CD4-positive, alpha-beta T cell treated with Interleukin-17A for 4 hours (primary cell): ENCODE data around the gene PRKAG2.

Source experiments
- DNase-seq: peaks from one replicate; pipeline ENCODE4 v3.0.0-alpha.2; 2020; ENCODE audit warnings: mixed read lengths

Gene PRKAG2

DNA sequence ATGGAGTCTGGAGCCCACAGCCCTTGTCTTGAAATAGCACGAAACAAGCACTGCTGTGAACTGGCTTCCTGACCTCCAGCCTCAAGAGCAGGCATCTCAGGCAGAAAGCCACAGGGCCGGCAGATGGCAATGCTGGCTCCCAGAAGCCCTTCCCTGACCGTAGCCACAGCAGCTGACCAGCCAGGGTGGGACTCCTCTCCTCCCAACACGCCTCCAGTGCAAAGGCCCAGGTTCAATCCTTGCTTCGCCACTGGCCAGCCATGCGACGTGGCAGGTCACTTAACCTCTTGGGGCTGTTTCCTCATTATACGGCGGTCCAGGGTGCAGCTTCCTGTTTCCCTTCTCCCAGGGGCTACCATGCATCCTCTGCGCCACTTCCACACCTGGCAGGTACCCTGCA, 12.8 kb downstream of the PRKAG2 start:
- DNase-seq: no peak

DNA sequence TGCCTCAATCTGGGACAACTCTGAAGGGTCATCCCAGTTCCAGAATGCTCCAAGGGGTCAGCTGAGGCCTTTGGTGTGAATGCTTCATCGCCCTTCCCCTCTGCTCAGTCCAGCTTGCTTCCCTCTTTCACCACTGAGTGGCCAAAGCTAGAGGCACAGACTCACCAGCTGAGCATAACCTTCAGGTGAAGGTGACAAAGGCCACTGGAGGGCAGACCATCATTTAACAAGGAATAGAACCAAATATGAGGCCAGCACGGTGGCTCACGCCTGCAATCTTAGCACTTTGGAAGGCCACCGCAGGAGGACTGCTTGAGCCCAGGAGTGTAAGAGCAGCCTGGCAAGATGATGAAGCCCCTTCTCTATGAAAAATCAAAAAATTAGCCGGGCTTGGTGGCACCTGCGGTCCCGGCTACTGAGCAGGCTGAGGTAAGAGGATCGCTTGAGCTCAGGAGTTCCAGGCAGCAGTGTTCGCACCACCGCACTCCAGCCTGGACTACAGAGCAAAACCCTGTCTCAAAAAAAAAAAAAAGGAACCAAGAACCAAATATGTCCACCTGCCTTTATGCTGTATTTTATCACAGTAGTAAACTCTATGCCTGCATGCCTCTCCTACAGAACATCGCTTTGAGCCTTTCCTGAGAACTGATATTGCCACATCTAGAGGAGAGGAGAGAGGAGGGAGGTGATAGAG, 13.4 kb downstream of the PRKAG2 start:
- DNase-seq: peak; percentile 27

DNA sequence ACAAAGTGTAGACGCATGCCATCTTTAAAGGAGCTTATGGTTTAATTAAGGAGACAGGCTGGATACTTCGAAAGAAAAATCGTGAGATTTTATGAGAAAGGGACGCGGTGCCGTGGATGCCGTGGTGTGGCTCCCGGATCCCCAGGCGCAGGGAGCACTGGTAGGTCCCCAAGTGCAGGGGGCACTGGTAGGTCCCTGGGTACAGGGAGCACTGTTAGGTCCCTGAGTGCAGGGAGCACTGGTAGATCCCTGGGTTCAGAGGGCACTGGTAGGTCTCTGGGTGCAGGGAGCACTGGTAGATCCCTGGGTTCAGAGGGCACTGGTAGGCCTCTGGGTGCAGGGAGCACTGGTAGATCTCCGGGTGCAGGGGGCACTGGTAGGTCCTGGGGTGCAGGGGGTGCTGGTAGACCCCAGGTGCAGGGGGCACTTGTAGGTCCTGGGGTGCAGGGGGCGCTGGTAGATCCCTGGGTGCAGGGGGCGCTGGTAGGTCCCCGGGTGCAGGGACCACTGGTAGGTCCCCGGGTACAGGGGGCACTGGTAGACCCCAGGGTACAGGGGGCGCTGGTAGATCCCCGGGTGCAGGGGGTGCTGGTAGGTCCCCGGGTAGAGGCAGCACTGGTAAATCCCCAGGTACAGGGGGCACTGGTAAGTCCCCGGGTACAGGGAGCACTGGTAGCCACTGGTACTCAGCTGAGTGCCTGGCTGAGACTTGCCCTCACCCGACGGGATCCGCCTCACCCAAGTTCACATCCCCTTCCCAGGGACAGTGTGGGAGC, 14.1 kb downstream of the PRKAG2 start:
- no peak for DNase-seq

DNA sequence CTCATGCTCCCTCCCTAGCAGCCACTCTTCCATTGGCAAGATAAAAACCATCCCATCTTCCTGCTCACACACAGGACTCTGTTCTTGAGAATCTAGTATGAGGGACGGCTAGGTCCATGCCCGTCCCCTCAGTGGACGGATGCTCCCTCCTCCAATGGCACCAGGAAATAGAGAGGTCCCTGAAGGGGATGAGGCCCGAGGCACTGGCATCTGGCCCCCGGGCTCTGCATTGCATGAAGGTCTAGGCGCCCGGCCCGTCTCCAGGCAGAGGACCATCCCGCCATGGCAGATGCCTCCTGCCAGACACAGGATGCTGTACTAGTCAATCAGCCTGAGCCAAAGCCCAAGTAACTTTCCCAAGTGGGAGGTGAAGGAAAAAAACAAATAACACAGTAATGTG, 15.0 kb downstream of the PRKAG2 start:
- DNase-seq: no peak

DNA sequence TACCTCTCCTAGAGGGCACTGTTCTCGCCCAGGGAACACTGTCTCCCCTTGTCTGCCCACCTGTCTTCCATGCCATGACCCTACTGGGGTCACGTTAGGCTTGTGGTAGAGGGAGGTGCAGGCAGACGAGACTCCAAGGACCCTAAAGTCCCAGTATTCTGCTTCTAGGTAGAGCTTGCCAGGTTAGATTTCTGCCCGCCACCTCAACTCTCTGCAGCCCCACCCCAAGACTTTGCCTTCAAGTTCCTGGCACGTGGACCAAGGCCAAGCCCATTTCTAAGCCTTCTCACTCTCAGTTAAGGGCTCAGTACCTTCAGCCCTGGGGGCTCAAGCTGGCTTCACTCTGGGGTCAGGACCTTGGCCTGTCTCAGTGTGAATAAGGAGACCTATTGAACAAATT, 16.1 kb downstream of the PRKAG2 start:
- DNase-seq: no peak

DNA sequence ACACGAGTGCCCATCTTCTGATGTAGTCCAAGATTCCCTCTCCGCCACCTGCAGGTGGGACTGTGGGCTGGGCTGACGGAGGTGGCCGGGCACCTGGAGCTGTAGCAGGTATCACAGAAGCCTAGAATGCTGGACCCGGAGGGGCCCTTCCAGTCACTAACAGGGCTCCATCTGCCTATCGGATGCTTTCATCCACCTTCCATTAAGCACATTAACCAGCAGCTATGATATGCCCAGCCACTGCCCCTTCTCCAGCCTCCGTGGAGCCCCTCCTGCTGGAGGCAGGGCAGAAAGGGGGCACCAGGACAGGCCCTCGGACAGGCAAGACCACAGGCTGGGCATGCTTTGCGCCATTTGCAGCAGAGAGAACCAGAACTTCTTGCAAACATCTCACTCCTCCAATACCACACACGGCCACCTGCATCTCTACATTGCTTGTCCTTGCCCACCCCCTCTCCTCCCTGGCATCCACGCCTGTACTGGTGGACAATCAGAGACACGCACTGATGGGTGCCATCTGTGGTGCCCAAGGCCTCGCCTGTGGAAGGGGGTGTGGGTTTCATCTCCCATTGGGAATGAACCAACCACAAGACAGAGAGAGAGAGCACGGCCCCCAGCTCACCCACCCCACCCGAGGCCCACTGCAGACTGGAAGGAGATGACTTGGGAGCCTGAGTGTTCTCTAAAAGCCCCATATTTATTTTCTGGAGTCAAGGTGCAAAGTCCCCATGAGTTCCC, 16.8 kb downstream of the PRKAG2 start:
- no peak for DNase-seq

DNA sequence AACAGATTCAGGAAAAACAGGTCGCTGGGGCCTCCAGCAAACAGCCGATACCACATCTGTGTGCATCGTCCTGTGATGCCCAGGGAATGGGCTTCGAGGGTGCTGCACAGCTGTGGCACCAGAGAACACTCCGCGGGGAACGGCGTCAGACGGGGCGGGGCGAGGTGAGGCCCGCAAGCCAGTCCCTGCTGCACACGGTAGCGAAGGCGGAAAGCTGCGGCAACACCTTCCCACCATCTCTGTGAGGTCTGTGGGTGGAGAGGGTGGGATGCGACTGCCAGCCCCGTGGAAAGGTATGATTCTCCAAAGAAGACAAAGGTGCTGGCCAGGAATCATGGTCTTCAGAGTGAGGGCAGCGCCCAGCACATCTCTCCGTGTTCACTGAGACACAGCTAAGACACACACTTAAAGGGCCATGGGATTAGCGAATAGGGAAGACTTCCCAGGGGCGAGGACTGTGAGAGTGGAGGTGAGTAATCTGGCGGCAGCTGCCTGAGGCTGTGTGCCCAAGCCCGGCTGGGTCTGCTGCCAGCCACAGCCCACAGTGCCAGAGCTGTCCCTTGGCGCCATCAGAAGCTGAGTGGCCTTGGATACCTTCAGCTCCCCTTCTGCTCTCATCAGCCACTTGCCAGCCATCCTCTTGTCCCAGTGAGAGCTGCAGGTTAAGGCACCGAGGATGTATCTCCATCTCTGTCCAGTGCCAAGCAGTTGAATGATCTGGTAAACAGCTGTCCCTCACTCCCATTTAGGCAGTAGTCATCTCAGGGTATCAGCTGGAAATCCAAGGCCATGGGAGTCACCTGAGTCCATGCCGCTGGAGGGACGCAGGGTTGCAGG, 17.6 kb downstream of the PRKAG2 start:
- no peak for DNase-seq

DNA sequence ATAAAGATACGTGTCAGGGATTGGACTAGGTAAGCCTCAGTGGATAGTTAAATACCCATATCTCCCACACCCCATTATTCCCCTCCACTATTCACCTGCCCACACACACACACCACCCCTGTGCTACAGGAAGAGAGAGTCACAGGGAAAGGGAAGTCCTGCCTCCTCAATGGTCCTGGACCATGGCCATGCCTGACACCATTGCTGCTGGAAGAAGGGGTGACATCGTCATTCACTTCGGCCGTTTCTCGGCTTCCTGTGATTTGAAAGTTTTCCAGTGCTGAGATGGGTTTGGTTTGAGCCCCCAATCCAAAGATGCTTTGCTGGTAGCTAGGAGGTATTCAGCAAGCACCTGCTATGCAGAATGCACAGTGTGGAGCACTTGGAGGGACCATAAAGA, 18.5 kb downstream of the PRKAG2 start:
- no peak for DNase-seq

DNA sequence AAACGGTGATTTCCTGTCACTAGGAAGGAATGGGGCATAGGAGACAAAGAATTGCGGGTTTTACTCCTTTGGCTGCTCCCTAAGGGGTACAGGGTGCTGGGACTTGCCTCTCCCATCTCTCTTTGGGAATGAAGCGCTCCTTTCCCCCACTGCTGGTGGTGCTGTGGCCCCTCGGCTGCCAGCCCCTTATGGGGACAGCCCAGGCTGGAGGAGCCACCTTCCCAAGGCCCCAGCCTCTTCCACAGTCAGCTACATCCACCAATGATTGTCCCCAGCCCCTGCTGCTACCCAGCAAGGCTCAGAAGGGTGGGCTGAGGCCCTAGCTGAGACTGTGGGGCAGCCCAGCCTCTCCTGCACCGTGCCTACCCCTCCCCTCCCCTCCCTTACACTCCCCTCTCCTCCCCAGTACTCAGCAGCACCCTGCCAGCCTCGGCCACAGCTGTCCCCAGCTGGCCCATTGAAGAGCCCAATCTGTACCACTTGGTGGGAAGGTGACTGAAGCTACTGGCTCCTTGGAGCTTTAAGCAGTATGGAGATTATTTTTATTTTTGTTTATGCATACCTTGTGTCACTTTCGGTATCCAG, 19.0 kb downstream of the PRKAG2 start:
- DNase-seq: no peak

DNA sequence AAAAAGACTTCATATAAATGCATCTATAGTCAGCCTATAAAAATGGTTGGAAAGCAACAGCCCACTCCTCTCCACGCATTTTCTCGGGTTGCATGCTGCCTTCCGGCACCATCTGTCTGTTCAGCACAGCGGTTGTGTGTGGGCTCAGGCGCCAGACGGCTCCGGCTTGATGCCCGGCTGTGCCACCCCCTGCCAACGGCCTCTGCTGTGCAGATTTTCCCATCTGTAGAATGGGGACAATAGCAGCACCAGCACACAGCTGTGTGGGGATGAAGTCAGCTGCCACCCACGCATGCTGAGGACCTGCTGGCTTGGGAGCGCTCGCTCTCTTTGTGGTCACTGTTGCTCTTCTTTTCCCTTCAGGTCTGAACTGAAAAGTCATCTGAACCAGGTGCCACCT, 19.5 kb downstream of the PRKAG2 start:
- no peak for DNase-seq

DNA sequence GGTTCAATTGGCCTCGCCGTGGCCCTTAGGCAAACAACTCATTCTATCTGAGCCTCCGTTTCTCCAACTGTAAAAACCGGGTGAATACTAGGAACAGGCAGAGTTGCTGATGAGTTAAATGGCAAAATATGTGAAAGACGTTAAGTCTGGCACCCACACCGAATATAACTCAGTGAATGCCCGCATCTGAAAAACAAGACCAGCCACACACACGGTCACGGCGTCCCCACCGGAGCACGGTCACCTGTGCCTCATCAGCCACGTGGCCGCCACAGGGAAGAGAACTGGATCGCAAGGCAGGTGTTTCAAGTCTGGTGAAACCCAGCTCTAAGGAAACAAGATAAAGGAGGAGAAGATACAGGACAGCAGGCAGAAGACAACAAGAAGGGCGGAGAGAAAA, 20.4 kb downstream of the PRKAG2 start:
- no peak for DNase-seq

DNA sequence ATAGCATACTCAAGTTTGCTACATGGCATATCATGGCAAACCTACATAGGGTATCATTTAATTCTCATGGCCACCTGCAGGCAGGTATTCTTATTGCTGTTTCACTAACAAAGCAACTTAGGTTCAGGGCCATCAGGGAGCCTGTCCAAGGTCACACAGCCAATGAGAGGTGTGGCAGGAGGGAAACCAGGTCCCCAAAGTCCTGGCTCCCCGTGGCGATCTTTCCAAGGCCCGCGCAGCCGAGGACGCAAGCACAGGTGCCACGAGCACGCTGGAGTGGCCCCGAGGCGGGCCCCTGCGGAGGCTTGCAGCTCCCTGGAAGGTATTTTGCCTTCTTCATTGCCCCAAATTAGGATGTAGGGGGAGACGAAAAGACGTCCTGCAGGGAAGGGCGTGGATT, 20.8 kb downstream of the PRKAG2 start:
- no peak for DNase-seq

DNA sequence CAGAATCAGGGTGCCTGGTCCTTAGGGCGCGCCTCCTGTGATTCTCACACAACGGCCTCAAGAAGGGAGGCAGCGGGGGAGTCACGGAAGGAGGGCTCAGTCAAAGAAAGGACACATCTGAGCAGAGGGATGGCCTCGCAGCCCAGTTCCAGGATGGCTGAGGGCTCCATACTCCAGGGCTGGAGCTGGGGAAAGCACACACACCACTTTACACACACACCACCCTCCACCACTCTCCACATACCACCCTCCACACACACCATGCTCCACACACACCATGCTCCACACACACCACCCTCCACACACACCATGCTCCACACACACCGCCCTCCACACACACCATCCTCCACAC, 22.2 kb downstream of the PRKAG2 start:
- no peak for DNase-seq

DNA sequence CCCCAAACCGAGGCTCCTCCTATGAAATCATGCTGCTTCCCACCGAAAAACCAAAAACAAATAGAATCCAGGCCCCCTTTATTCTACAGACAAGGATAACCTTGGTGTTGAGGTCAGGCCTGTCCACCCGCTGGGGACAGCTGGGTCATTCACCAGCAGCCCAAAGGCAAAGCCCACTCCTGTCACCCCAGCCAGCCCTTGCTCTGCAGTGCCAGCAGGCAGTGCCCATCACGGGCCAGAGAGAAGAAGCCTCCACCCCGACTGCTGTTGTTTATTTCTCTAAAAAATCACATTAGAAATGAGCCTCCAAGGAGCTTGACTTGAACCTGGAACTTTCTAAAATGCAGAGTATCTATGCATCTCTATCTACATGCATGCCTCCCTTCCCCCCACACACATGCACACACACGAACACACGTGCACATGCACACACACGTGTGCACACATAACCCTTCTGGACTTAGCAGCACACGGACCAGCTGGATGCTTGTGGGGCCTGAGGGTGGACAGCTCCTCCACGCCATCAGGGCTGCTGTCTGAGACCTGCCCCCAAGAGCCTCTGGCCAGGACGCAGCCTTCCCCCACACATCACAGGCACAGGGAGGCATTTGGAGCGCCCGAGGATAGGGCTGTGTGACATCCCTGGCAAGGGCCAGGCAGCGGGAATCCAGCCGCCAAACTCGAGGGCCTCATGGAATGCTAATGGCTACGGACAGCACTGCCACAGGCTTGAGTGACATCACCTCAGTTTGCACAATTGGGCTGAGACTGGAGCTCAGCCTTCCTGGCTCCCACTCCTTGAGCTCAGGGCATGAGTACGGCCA, 22.8 kb downstream of the PRKAG2 start:
- DNase-seq: no peak

DNA sequence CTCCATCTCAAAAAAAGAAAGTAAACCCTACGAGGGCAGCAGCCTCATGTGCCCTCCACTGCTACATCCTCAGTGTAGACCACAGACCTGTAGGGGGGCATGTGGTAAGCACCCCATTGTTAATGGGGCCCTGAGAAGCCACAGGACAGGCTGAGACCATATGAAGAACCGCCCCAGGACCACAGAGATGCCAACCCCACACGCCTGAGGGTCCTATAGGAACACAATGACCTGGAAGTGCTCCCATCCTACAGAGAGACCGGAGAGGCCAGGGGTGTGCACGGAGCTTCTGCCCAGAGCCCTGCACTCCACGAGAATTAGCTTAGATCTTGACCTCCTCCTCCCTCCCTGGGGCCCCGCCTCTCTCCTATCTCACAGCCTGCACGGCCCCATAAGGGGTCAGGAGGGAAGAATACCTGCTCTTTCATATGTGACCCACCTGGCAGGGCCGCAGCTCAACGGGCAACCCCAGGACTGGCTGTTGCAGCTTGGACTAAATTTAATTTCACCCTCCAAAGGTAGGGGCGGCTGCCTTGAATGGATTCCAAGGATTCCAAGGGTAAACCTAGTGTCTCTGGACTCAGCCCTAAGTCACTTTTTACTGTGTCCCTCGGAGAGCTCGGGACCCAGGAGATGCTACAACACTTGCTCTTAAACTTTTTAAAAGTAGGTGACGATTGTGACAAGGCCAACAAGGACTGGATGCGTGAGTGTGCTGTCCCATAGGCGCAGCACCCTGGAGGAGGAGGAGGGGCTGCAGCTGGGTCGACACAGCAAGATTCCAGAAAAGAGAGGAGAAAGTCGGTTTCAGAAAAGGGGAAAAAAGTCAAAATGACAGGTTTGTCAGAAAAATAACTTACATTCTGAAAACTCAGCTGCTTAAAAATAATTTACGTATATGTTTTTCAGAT, 24.2 kb downstream of the PRKAG2 start:
- no peak for DNase-seq

DNA sequence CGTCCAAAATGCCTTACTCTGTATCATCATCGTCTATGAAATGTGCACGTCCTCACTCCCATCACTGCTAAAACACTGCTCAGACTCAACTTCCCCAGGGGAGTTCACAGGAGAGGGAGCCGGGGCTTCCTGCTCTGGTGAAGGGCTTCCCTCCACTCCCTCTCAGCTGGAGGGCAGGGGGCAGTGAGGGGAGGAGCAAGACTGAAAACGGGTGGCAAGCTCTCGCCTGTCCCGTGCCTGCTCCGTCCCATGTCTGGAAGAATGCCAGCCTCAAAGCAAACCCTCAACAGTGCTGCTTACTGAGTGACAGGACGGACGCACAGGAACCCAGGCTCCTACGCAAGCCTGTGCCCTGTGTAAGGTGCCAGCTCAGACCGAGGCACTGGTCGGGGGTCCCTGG, 25.1 kb downstream of the PRKAG2 start:
- no peak for DNase-seq

DNA sequence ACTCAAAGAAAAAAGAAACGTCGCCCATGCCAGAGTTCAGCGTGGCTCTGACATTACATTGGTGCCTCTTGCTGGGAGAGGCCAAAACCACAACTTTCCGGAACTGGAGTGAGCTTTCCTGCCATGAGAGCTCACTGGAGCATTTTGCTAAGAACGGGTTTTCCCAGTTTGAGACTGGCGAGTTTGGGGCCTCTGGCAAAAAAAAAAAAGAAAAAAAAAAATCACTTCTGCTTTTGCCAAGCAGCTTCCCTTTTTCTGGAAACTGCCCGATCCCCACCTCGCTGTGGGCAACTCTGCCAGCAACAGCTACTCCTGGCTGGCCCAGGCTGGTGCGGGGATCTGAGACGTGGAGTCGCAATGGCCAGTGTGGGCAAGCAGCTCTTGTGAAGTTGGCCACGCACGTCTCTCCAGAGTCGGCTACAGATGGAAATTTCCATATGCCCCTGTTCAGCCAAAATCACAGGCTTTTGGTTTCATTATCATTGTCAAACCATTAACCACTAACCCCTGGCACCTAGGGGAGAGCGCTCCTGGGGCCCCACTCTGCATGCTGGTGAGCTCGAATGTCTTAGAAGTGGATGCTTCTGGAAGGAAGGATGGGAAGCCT, 25.7 kb downstream of the PRKAG2 start:
- DNase-seq: no peak

DNA sequence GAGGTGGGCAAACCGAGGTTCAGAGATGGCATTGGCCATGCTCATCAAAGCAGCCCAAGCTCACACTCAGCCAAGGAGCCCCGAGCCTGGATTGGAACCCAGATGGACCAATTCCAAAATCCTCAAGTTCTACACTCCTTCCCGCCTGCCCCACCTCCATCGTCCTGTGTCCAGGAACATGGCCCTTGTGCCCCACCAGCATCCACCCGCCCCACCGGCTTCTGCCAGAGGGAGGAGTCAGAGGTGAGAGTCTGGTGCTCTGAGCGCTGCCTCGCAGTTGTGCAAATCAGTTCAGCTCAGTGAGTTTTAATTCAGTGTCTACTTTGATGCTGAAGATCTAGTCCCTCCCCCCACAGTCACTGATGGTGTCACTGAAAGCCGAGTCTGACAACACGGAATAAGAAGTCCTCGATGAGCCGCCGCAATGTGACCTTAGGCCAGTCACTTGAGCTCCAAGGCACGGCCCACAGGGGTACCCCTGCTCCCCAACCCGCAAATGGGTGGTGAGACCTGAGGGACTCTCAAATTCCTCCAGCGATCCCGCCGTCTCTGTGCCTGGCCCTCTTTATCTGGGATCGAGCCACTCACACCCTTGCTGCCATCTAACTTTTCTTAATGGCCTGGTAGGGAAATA, 26.3 kb downstream of the PRKAG2 start:
- no peak for DNase-seq

DNA sequence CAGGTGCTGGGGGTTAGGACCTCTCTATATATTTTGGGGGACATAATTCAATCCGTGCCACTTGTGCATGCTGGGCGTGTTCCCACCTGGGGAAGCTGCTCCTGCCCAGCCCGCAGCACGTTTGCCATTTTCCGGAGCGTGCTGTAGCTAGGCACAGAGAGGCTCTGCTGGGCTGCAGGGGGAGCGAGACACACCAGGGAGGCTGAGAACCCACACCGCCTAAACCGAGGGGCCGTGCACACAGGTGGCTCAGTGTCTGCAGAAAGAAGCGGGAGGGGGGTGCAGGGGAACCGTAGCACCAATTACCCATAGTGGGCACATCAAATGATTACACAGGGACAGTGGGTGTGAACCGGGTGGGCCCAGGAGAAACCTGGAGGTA, 27.0 kb downstream of the PRKAG2 start:
- DNase-seq: no peak
